Stimulated activated naive B cell treated with anti-CD40 and anti-IgM and Interleukin-4, amounts not matched to agents 10 μg/mL and 1 μg/mL and 100 μg/mL, for 72 hours (primary cell): Measurements from ENCODE around the gene PPEF2.

ENCODE experiments used
- ATAC-seq, 2 donors: fragments of 150-1000 bp; cut with Tn5 transposase; replicated peaks; 2 replicates each; pipeline ENCODE4 v1.10.0; 2021; ENCODE audit warnings: moderate library complexity in 1 of 2
- DNase-seq: peaks from one replicate; pipeline ENCODE4 v3.0.0; 2021
- H3K27ac Mint-ChIP-seq: one replicate; pipeline ENCODE4 v1.8.0; 2022; ENCODE audit warnings: mild to moderate bottlenecking, mixed read lengths
- H3K27me3 Mint-ChIP-seq, 2 donors: one replicate each; pipeline ENCODE4 v1.8.0; 2022; ENCODE audit warnings: mixed read lengths in 2 of 2
- H3K36me3 Mint-ChIP-seq, 2 donors: one replicate each; pipeline ENCODE4 v1.8.0; 2022; ENCODE audit warnings: mixed read lengths in 2 of 2, mild to moderate bottlenecking in 1 of 2
- H3K4me1 Mint-ChIP-seq, 2 donors: one replicate each; pipeline ENCODE4 v1.8.0; 2022; ENCODE audit warnings: mixed read lengths in 2 of 2, mild to moderate bottlenecking in 1 of 2
- H3K4me3 Mint-ChIP-seq, 2 donors: one replicate each; pipeline ENCODE4 v1.8.0; 2022; ENCODE audit warnings: mild to moderate bottlenecking in 2 of 2, mixed read lengths in 2 of 2, moderate library complexity in 1 of 2
- H3K9me3 Mint-ChIP-seq, 2 donors: one replicate each; pipeline ENCODE4 v1.8.0; 2022; ENCODE audit warnings: mixed read lengths in 2 of 2, mild to moderate bottlenecking in 1 of 2

PPEF2 gene

GRCh38 chr4:75834095-75834771 lies 68.0 kb downstream of the PPEF2 start:
- Mint-ChIP-seq H3K27ac (no peak overlapping the region), H3K4me3 (no peak overlapping the region), H3K9me3 (peaks cover 0 to 2% of the 10 kb centered on the region in 2 donors), H3K36me3 (no peaks in the 10 kb centered on the region), H3K4me1 (peaks cover 0 to 2% of the 10 kb centered on the region in 2 donors), H3K27me3 (peaks cover 0 to 4% of the 10 kb centered on the region in 2 donors)
- no peak for DNase-seq
- ATAC-seq = no peak

GRCh38 chr4:75831856-75832405 lies 70.3 kb downstream of the PPEF2 start:
- Mint-ChIP-seq H3K27me3 (peaks cover 4 to 5% of the 10 kb centered on the region in 2 donors), H3K4me1 (peaks cover 0 to 2% of the 10 kb centered on the region in 2 donors), H3K36me3 (no peaks in the 10 kb centered on the region), H3K9me3 (peaks cover 0 to 2% of the 10 kb centered on the region in 2 donors), H3K4me3 (no peak overlapping the region), H3K27ac (no peak overlapping the region)
- DNase-seq (no peak), ATAC-seq (no peak)

DNA sequence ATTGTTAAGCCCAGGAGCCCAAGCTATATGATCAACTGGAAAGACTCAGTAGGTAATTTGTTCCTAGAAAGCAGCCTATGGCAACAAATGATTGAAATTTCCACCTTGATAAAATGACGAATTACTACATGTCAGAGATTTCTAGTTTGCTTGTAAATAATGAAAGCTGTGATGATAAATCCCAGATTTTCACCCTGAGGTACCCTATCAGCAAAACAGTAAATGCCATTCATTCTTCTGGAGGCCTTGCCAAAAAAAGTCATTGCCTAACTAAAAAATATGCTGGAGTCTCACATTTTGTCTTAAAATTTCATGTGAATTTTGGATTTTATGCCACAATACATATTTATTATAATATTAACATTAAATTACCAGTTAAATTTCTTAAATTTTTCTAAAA lies 71.3 kb downstream of the PPEF2 start:
- peaks cover 4 to 5% of the 10 kb centered on the region in 2 donors for H3K27me3 Mint-ChIP-seq
- peaks cover 0 to 2% of the 10 kb centered on the region in 2 donors for H3K9me3 Mint-ChIP-seq
- DNase-seq = no peak
- H3K4me1 Mint-ChIP-seq = peaks cover 0 to 2% of the 10 kb centered on the region in 2 donors
- H3K36me3 Mint-ChIP-seq = no peaks in the 10 kb centered on the region
- no peak for ATAC-seq
- H3K4me3 Mint-ChIP-seq = no peak overlapping the region
- no peak overlapping the region for H3K27ac Mint-ChIP-seq

DNA sequence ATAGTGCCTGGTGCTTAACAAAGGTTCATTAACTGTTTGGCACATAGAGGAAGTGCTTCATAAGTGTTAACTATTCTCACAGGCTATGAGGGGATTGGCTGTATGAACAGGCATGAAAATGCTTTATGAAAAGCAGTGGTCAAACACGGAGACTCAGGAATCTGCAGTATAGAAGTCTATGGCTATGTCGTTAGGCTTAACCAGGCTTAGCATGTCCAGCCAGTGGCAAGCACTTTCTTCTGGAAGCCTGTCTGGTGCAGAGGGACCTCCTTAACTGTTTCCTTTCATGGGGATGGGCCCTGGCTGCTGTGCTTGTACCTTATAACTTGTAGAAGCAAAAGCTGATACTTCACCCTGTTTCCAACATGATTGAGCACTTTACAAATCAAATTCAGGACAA lies 78.4 kb downstream of the PPEF2 start:
- Mint-ChIP-seq H3K27ac (no peak overlapping the region), H3K36me3 (no peaks in the 10 kb centered on the region), H3K27me3 (peaks cover 0 to 5% of the 10 kb centered on the region in 2 donors), H3K4me1 (no peaks in the 10 kb centered on the region), H3K9me3 (no peaks in the 10 kb centered on the region), H3K4me3 (no peak overlapping the region)
- ATAC-seq = no peak
- DNase-seq = no peak

DNA sequence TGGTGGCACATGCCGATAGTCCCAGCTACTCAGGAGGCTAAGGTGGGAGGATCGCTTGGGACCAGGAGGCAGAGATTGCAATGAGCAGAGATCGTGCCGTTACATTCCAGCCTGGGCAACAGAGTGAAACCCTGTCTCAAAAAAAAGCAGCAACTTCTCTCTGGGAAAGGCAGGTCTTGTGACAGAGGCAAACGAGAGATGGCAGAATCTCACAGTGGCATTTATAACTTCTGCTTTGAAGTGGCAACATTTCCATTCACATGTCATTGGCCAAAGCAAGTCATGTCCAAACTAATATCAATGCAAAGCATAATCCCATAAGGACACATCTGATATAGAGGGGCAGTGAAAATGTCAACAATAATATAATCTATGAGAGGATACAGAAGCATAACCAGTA lies 79.8 kb downstream of the PPEF2 start:
- Mint-ChIP-seq H3K27me3 (no peaks in the 10 kb centered on the region), H3K9me3 (no peaks in the 10 kb centered on the region), H3K27ac (no peak overlapping the region), H3K36me3 (no peaks in the 10 kb centered on the region), H3K4me3 (no peak overlapping the region), H3K4me1 (no peaks in the 10 kb centered on the region)
- DNase-seq (no peak), ATAC-seq (no peak)

GRCh38 chr4:75821966-75822365 lies 80.3 kb downstream of the PPEF2 start:
- H3K27me3 Mint-ChIP-seq = no peaks in the 10 kb centered on the region
- H3K9me3 Mint-ChIP-seq = no peaks in the 10 kb centered on the region
- no peak overlapping the region for H3K27ac Mint-ChIP-seq
- no peaks in the 10 kb centered on the region for H3K4me1 Mint-ChIP-seq
- ATAC-seq (no peak), DNase-seq (no peak)
- peaks cover 0 to under 1% of the 10 kb centered on the region in 2 donors for H3K36me3 Mint-ChIP-seq
- no peak overlapping the region for H3K4me3 Mint-ChIP-seq

DNA sequence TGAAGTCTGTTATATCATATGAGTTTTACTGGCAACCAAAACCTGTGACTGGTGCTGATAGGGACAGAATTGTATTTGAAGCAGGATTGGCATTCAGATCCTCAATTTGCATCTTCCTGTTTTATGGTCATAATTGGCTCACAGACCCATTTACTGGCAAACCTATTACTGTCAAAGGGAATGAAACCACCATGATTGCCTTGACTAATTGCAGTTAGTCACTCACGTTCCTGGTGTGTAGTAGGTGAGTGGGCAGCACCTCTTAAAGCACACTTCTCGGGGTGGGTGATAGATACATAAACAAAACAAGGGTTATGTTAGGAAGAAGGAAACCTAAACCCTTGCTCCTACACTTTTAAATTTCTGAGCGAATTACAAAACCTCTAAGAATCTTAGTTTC lies 81.0 kb downstream of the PPEF2 start:
- H3K36me3 Mint-ChIP-seq = peaks cover 3 to 7% of the 10 kb centered on the region in 2 donors
- no peak overlapping the region for H3K4me3 Mint-ChIP-seq
- no peaks in the 10 kb centered on the region for H3K27me3 Mint-ChIP-seq
- H3K27ac Mint-ChIP-seq = no peak overlapping the region
- ATAC-seq (no peak), DNase-seq (no peak)
- H3K9me3 Mint-ChIP-seq = no peaks in the 10 kb centered on the region
- H3K4me1 Mint-ChIP-seq = no peaks in the 10 kb centered on the region

DNA sequence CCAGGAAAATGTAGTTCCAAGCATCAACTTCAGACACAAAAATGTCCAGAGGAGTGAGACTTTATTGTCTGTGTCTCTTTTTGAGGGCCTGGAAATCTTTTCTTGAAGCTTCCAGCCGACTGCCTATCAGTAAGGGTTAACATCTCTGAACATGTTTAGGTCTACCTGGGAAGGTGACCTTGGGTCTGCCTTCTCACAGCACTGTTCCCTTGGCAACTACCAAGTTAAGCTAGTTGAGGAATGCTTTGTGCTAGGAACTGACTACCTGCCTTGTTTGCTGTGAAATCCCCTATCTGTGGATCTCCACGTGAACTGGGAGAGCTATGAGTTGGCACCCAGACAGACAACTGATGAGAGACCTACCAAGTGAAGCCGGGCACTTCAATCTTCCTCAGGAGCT lies 81.6 kb downstream of the PPEF2 start:
- Mint-ChIP-seq H3K4me3 (no peak overlapping the region), H3K36me3 (peaks cover 8 to 12% of the 10 kb centered on the region in 2 donors), H3K9me3 (no peaks in the 10 kb centered on the region), H3K27me3 (no peaks in the 10 kb centered on the region), H3K27ac (no peak overlapping the region), H3K4me1 (no peaks in the 10 kb centered on the region)
- no peak for ATAC-seq
- DNase-seq = no peak

DNA sequence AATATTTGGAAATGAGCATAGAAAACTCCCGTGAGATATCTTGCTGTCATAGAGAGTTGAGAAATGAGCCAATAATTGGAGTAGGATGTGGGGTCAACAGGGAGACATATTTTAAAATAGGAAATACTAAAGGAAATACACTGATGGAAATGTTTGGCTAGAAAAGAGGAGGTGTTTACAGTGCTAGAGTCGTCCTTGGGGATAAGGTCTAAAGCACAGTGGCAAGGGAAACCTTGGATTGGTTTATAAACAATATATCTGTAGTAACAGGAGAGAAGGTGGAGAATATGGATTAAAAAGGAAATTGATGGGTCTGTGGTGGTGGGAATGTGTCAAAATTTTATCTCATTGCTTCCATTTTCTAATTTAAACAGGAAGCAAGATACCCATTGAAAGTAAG lies 82.1 kb downstream of the PPEF2 start:
- ATAC-seq (no peak), DNase-seq (no peak)
- no peaks in the 10 kb centered on the region for H3K27me3 Mint-ChIP-seq
- no peaks in the 10 kb centered on the region for H3K4me1 Mint-ChIP-seq
- H3K36me3 Mint-ChIP-seq = peaks cover 8 to 17% of the 10 kb centered on the region in 2 donors
- no peaks in the 10 kb centered on the region for H3K9me3 Mint-ChIP-seq
- no peak overlapping the region for H3K4me3 Mint-ChIP-seq
- H3K27ac Mint-ChIP-seq = no peak overlapping the region

GRCh38 chr4:75819121-75819520 lies 83.1 kb downstream of the PPEF2 start:
- no peaks in the 10 kb centered on the region for H3K9me3 Mint-ChIP-seq
- no peaks in the 10 kb centered on the region for H3K4me1 Mint-ChIP-seq
- H3K4me3 Mint-ChIP-seq = no peak overlapping the region
- ATAC-seq = no peak
- H3K36me3 Mint-ChIP-seq = peaks cover 16 to 28% of the 10 kb centered on the region in 2 donors
- no peak overlapping the region for H3K27ac Mint-ChIP-seq
- H3K27me3 Mint-ChIP-seq = no peaks in the 10 kb centered on the region
- DNase-seq = no peak

- Mint-ChIP-seq H3K27me3 (no peaks in the 10 kb centered on the region), H3K27ac (no peak overlapping the region), H3K36me3 (peaks cover 16 to 28% of the 10 kb centered on the region in 2 donors), H3K4me3 (no peak overlapping the region), H3K4me1 (no peaks in the 10 kb centered on the region), H3K9me3 (no peaks in the 10 kb centered on the region)
- ATAC-seq (no peak), DNase-seq (no peak)
Observed at GRCh38 chr4:75817901-75818300, 84.4 kb downstream of the PPEF2 start.
